GM21825 (cell line): Measurements from ENCODE around the gene MTLN.
"Not testable (repeated sequence)": the region's sequence is repeated elsewhere in the genome, so short reads cannot be mapped to it uniquely, and the experiment has no call there.

ENCODE experiments used
- ATAC-seq: cut with Tn5 transposase; IDR thresholded peaks from one replicate; pipeline ENCODE4 v1.9.1; 2021; ENCODE audit warnings: mild to moderate bottlenecking, moderate library complexity; ENCODE audit not compliant: unreplicated experiment

Gene MTLN, protein sequence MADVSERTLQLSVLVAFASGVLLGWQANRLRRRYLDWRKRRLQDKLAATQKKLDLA

DNA sequence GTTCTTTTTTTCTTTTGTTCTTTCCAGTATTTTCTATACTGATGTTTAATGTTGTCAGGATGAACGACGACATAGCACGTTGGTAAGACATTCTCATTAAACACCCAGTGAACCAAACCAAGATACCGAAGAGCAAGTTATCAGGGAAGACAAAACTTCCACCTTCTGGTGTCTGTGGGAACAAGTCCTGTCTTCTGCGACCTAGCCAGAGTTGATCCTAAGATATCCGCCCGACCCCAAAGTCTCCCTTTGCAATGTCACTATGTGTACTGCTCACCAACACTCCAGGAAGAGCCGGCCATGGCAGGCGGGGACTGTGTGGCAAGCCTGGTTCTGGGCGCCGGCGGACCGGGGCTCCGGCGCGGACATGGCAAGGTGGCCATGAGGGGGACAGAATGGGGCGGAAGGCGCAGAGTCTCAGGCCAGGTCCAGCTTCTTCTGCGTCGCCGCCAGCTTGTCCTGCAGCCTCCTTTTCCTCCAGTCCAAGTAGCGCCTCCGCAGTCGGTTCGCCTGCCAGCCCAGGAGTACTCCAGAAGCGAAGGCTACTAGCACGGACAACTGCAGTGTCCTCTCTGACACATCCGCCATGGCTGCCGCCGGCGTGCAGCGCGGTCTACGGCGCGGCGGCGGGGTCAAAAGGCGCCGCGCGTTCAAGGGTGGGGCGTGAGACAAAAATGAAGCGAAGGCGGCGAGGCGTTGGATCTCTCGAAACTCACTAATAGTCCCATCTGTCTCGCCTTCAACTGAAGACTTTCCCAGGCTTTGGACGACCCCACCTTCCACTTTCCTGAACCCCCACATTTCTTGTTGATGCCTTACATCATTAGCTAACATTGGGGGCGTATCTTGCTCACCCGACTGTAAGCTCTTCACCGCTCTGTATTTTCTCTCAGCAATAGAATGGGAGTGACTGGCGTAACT lies at the start of gene MTLN:
Gene MTLN (minus strand): TSS at position 610 of the 921 bp plus-strand sequence. CDS start 22 bp downstream, at position 588.
- peak; percentile 80 for ATAC-seq

DNA sequence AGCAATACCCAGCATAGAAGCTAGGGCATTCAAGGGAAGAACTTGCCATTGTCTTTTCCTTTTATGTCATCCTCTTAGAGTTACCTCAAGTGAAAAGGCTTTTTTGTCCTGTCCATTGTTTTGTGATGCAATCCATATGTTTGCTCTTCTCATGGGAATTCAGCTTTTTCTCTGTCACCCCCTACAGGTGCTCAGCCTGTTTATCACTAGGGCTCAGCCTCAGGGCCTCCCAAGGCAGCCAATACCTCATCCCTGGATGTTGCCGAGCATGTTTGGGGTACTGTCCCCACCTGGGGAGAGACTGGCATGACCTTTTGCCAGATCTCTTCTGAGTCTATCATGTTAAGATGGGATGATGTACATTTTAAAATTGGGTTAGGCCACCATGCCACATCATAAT lies 49.6 kb upstream of the MTLN start:
- not testable (repeated sequence) for ATAC-seq

DNA sequence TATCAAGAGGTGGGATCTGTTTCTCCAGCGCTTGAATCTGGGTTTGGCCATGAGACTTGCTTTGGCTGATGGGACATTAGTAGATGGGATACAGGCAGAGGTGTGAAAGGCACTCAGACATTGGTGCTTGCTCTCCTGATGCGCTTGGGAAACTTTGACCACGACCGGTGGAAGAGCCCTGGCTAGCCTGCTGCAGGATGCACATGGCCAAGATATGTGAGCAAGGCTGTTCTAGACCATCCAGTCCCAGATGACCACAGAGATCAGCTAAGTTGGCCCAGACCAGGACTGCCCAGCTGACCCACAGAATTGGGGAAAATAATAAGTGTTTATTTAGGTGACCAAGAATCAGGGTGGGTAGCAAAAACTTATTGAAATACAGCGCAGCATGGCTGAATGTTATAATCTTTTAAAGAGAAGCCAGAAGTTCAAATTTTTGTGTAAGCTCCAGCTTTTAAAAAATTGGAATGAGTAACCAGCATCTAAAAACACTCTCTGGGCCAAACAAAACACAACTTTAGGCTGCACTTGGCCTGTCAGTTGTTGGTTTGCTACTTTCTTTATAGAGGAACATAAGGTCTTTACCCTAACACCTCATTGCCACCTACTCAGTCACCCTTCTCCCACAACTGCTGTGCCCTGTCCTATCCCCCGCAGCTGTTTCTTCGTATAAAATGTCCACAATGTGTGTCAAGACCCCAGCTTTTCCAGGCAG lies 35.9 kb upstream of the MTLN start:
- ATAC-seq = not testable (repeated sequence)

DNA sequence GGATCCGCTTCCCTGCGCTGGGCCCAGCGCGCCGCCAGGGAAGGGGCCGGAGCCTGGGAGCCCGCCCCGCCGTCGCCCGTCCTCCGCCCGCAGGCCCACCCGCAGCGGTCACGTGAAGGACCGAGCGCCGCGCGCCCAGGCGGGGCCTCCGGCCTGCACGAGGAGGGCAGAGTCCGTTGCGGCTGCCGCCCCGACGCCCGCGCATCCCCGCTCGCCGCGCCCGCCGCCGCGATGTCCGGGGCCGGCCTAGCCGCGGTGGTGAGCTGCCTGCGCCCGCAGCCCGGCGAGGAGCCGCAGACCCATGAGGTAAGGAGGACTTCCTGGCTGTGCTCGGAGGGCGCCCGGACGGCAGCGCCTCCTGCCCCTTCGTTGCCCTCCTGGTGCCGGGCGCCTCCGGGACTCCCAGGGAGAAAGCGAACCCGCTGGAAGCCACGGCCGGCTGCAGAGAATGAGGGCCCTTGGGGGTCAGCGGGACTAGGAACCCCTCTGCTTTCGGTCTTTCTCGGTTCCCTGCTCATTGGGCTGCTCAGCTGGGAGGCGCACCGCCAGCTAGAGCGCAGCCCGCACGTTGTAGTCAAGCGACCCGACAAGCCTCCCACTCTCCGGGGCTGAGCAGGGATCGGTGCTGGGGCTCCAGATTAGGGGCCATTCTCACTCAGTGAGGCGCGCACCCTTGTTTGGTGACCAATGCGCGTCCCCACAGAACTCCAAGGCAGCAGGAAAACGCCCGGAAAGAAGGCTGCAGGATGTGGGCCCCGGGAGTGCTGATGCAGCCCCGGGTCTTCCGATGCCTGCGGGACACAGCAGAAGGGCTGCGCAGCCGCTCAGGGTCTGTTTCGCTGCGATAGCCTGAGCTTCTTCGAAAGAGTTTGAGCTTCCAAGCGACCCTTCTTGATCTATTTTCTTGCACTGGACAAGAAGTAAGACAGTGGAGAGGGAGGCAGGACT lies 33.4 kb upstream of the MTLN start:
- ATAC-seq = not testable (repeated sequence)

DNA sequence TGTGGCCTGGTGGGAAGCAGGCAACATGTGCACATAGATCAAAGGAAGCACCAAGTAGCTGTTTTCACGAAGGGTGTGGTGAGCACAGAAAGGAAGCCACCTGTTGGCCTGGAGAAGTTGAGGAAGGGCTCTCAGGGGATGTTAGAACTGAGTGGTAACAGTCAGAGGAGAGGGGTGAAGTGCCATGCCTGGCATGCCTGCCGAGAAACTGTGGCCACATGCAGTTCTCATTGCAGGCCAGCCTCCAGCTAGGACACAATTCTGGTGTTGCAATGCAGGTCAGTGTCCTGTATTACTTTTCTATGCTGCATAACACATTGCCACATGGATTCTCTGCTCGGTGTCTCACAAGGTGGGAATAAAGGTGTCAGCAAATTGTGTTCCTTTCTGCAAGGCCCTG lies 30.9 kb upstream of the MTLN start:
- ATAC-seq = not testable (repeated sequence)

DNA sequence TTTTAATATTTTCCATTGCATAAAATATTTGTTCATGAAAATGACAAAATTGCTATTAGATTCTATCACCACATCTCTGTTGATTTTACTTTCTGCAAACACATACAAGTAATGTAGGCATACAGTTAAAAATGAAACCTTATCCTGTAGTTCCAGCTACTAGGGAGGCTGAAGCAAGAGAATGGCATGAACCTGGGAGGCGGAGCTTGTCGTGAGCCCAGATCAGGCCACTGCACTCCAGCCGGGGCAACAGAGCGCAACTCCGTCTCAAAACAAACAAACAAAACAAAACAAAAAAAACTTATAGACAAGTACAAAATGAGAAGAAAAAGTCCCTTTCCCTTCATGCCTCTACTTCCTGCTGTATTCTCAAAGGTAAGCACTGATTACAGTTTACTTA lies 22.2 kb upstream of the MTLN start:
- not testable (repeated sequence) for ATAC-seq

DNA sequence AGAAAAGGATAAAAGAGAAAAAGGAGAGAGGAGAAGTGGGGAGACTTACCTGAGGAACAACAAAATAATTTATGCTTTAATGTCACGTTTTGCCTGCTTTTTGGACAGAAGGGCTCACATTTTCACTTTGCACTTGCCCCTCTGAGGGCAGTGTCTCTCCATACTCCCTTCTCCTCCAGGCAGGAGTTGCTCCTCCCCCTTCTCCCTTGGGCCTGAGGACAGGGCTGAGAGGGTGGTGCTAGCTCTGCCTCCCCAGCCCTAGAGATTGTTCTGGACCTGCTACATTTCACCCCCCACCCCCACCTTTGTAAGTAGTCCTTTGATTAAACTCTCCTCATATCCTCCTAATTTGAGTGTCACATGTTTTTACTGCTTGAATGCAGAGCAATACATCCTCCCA lies 17.5 kb upstream of the MTLN start:
- not testable (repeated sequence) for ATAC-seq

DNA sequence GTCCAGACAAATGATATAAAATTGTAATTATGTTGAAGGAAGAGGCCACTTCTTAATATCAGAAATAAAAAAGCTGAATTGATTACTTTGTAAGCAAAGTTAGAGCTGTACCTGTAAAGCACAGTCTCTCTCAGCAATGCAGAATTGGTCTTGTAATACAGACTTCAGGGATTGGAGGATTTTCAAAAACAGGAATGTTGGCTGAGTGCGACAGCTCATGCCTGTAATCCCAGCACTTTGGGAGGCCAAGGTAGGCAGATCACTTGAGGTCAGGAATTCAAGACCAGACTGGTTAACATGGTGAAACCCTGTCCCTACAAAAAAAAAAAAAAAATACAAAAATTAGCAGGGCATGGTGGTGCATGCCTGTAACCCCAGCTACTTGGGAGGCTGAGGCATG lies 10.3 kb upstream of the MTLN start:
- ATAC-seq = not testable (repeated sequence)

DNA sequence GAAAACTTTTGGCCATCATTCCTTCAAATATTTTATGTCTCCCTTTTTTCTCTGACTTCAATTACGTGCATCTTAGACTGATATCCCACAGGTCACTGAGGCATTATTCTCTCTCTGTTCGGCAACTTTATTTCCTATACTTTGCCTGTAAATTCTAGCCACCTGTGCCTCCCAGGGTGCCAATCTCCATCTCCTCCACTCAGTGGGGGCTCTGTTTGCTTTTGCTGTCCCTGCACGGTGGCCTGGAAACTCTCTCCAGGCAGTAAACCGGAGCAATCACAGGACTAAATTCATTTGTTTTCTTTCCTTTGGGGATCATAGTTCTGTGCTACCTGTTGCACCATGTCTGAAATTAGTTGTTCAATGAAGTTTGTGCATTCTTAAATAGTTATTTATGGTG lies 9.6 kb upstream of the MTLN start:
- no peak for ATAC-seq

DNA sequence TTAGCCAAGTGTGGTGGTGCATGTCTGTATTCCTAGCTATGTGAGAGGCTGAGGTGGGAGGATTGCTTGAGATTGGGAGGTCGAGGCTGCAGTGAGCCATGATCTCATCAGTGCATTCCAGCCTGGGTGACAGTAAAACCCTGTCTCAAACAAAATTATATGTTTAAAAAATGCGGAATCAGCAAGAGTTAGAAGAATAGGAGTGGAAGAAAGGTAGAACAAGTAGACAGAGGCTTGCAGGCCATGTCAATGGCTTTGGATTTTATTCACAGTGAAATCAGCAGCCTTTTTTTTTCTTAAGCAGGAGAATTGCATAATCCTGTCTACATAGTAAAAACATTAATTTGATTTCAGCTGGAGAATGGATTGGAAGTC lies 7.8 kb upstream of the MTLN start:
- no peak for ATAC-seq

DNA sequence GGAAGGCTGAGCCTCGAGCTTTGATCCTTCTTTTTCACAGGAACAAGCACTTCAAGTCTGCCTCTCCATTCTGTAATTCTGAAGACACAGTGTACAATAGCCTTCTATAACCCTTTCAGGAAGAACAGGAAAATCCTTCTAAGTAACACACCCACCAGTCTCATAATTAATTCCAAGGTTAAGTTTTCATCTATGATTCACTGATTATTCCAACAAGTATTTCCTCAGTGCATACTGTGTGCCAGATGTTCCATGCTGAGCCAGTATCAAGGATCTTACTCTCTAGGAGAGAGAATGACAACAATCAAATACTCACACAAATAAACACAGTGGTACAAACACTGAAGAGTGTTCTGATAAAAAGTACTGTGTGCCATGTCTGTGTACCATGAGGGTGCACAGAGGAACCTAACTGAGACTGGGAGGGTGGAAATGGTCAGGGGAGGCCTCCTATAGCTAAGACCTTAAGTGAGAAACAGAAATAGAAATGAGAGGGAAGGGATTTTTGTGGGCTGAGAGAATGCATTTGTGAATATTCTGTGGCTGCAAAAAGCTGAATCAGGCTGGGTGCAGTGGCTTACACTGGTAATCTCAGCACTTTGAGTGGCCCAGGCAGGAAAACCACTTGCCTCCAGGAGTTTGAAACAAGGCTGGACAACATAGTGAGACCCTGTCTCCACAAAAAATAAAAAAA lies 7.3 kb upstream of the MTLN start:
- no peak for ATAC-seq

DNA sequence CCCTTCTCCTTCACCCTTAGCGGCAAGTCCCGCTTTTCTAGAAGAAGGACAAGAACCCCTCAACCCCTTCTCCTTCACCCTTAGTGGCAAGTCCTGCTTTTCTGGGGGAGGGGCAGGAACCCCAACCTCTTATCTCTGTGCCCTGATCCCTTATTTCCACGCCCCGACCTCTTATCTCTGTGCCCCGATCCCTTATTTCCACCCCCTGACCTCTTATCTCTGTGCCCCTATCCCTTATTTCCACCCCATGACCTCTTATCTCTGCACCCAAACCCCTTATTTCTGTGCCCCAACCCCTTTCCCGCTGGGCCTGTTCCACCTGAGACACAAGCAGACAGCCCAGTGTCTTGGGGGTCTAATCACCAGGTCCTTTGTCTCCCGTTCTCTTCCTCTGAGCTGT lies 6.5 kb upstream of the MTLN start:
- ATAC-seq = not testable (repeated sequence)

DNA sequence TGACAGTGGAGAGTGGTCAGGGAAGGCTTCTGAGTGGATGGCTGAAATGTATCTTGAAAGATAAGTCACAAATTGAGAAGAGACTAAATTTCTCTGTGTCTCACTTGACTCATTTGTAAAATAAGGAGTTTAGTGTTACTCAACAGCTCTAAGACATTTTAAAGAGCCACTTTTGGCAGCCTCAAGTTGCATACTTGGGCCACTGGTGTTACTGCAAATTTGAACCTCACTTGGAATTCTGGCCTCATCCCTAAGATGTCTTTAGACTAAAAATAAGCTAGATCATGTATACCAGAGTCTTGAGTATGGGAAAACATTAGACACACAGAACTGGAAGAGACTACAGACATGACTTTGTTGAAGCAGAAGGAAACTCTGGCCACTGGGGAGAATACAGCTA lies 4.5 kb upstream of the MTLN start:
- no peak for ATAC-seq

DNA sequence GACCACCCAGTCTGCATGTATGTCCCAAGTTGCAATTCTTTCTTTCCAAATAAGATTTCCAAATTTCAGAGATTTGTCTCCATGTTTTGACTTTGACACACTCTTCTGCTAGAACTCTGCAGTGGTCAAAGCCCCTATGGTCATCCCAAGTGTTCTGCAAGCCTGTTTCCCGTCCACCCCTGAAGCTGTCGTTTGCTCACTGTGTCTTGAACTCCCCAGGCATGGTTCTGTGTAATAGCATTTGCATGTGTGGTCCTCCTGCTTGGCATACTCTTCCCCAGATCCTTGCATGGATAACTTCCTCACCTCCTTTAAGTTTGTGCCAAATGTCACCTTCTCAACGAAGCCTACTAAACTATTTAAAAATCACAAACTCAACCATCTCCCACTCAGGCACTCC lies 3.9 kb upstream of the MTLN start:
- ATAC-seq = no peak

DNA sequence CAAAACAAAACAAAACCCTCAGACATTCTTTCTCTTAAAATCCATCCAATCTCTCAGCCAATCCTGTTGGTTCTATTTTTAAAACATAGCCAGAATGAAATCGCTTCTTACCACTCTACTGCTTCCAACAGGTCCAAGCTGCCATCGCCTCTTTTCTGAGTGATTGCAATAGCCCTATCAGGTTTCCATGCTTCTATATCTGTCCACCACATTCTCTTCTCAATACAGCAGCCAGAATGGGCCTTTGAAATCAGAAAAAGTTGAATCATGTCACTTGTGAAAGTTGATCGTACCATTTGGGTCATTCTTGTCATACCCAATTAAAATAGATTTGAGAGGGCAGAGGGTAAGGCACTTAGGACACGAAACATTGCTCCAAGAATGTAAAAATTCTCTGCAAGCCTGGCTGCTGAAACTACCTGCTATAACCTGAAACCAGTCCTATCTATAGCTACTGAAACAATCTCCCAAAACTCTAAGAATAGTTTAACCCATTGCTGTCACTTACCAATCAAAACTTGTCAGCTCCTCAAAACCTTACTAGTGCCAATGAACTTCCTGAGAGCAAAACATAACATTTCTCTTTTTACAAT lies 3.3 kb upstream of the MTLN start:
- no peak for ATAC-seq

DNA sequence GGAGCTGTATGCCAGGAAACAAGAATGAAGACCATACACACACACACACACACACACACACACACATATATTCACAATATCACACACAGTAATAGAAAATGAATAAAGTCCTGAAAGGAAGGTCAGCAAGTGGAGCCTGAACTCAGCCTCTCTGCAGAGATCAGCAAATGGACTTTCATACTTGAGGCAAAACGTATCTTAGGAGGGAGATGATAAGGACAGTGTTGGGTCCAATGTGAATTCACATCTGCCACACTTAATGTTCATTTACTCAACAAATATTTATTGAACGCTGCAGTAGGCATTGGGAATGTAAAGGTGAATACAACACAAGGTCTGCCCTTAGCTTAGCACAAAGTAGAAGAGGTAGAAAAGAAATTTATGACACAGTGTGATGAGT lies 2.7 kb upstream of the MTLN start:
- ATAC-seq = no peak

DNA sequence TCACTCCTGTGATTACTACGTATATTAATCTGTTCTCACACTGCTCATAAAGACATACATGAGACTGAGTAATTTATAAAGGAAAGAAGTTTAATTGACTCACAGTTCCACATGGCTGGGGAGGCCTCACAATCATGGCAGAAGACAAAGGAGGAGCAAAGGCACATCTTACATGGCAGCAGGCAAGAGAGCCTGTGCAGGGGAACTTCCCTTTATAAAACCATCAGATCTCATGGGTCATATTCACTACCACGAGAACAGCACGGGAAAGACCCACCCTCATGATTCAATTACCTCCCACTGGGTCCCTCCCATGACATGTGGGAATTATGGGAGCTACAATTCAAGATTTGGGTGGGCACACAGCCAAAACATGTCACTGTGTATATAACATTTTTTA lies 1.2 kb upstream of the MTLN start:
- not testable (repeated sequence) for ATAC-seq

DNA sequence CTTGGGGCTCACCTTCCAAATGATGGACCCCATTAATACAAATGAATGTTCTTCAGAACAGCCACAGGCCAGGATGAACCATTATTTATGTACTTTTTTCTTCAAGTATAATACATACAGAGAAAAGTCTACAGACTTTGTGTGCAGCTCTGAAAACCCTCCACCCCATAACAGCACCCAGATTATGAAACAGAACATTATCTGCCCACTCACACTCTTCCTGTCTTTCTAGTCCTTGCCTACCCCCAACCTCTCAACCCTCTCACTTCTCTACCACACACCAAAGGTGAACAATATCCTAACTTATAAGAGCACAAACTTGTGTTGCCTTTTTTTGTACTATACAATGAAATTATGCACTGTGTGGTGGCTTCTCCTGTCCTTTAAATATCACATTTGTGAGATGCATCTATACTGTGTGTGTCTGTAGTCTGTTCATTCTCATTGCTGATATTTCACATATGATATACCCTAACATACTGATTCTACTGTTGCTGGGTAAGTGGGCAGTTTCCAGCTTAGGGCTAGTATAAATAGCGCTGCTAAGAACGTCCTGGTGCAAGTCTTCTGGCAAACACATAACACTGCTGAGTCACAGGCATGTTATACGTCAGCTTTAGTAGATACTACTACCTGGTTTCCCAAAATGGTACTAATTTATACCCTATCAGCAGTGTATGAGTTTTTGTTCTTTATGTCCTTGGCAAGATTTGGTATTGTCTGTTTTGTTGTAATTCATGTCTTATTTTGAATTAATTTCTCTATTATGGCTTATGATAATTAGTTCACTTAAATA lies 6.5 kb downstream of the MTLN start:
- ATAC-seq = no peak
